ENCODE measurements around the gene PIP5K1A.

PIP5K1A gene

DNA sequence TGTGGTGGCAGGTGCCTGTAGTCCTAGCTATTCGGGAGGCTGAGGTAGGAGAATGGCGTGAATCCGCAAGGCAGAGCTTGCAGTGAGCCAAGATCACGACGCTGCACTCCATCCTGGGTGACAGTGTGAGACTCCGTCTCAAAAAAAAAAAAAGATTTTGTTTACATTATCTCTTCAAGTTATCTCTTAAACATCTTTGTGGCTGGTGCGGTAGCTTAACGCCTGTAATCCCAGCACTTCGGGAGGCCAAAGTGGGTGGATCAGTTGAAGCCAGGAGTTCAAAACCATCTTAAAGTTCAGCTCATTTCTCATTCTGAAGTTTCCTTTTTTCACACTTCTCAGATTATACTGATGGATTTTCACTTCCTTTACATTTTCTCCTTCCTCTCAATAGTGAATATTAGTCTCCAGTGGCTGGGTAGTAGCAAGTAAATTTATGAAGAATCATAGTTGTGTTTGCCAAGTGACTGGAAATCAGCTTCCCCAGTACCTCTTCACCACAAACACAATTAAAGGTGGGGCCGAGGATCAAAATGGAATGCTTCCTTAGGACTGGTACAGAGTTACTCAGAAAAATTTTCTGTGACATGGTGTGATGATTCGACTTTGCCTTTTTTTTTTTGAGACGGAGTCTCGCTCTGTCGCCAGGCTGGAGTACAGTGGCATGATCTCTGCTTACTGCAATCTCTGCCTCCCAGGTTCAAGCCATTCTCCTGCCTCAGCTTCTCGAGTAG, 13.8 kb downstream of the PIP5K1A start:
- H3K27me3 ChIP-seq (ENCODE audit: control insufficient read depth, insufficient read depth, low read length, poor library complexity, severe bottlenecking): no peaks in the 10 kb centered on the region
- H3K27ac ChIP-seq (ENCODE audit: insufficient read depth, low read depth, low read length, poor library complexity, severe bottlenecking): no peak overlapping the region
- no peaks in the 10 kb centered on the region for H3K9me3 ChIP-seq (ENCODE audit: control insufficient read depth, low read length)
- WGBS, 2 experiments: 94 to 97% methylated on average over 15 of the region's 15 CpGs
- no peaks in the 10 kb centered on the region for H3K4me1 ChIP-seq (ENCODE audit: control insufficient read depth, insufficient read depth, low read length)
- no peak overlapping the region for H3K4me3 ChIP-seq (ENCODE audit: insufficient read depth, low read depth, low read length)
- H3K36me3 ChIP-seq (ENCODE audit: control insufficient read depth, insufficient read depth, low read length): peaks cover 8% of the 10 kb centered on the region

GRCh38 chr1:151213560-151213959, 15.2 kb downstream of the PIP5K1A start:
- Histone ChIP-seq H3K27ac (ENCODE audit: insufficient read depth, low read depth, low read length, poor library complexity, severe bottlenecking) (no peak overlapping the region), H3K4me1 (ENCODE audit: control insufficient read depth, insufficient read depth, low read length) (no peaks in the 10 kb centered on the region), H3K27me3 (ENCODE audit: control insufficient read depth, insufficient read depth, low read length, poor library complexity, severe bottlenecking) (no peaks in the 10 kb centered on the region), H3K36me3 (ENCODE audit: control insufficient read depth, insufficient read depth, low read length) (no peaks in the 10 kb centered on the region), H3K4me3 (ENCODE audit: insufficient read depth, low read depth, low read length) (no peak overlapping the region), H3K9me3 (ENCODE audit: control insufficient read depth, low read length) (no peaks in the 10 kb centered on the region)
- WGBS, 2 experiments: 48 to 100% methylated on average over 1 to 2 of the region's 2 CpGs

DNA sequence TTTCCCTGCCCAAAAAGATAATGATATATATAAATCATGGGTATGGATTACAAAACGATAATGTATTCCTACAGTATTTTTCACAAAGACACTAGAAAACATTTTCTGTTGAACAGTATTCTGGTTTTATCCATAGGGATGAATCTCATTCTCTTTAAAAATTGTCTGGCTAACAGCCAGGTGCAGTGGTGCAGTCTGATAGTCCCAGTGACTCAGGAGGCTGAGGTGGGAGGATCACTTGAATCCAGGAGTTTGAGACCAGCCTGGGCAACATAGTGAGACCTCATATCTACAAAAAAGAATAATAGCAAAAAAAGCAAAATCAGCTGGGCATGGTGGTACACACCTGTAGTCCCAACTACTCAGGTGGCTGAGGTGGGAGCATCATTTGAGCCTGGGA, 23.3 kb downstream of the PIP5K1A start:
- no peaks in the 10 kb centered on the region for H3K9me3 ChIP-seq (ENCODE audit: control insufficient read depth, low read length)
- 100% methylated on average over 1 of the region's 1 CpG; no CpG with 5 or more reads in 1 of the 2 experiments for WGBS, 2 experiments
- no peaks in the 10 kb centered on the region for H3K4me1 ChIP-seq (ENCODE audit: control insufficient read depth, insufficient read depth, low read length)
- peaks cover 3% of the 10 kb centered on the region for H3K36me3 ChIP-seq (ENCODE audit: control insufficient read depth, insufficient read depth, low read length)
- no peaks in the 10 kb centered on the region for H3K27me3 ChIP-seq (ENCODE audit: control insufficient read depth, insufficient read depth, low read length, poor library complexity, severe bottlenecking)
- no peak overlapping the region for H3K27ac ChIP-seq (ENCODE audit: insufficient read depth, low read depth, low read length, poor library complexity, severe bottlenecking)
- H3K4me3 ChIP-seq (ENCODE audit: insufficient read depth, low read depth, low read length): no peak overlapping the region

DNA sequence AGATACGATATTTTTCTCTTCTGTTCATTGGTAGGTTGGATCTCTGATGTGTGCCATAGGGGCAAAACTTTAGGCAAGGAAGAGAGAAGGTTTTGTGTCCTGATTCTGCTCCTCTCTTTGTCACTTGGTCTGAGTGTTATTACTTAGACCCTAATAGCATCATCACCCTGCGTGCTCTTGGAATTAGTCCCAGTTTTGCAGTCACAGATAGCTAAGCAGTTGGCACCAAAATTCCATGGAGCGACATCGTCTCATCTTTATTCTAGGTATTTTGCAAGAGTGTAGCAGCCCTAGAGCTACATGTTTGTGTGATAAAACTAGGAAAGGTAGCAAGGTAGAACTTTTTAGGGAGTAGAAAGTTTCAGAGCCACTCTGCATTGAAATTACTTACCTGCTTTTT, 23.8 kb downstream of the PIP5K1A start:
- no peak overlapping the region for H3K27ac ChIP-seq (ENCODE audit: insufficient read depth, low read depth, low read length, poor library complexity, severe bottlenecking)
- H3K36me3 ChIP-seq (ENCODE audit: control insufficient read depth, insufficient read depth, low read length): peaks cover 3% of the 10 kb centered on the region
- H3K4me3 ChIP-seq (ENCODE audit: insufficient read depth, low read depth, low read length): no peak overlapping the region
- no peaks in the 10 kb centered on the region for H3K4me1 ChIP-seq (ENCODE audit: control insufficient read depth, insufficient read depth, low read length)
- 98 to 99% methylated on average over 3 to 4 of the region's 4 CpGs for WGBS, 2 experiments
- H3K27me3 ChIP-seq (ENCODE audit: control insufficient read depth, insufficient read depth, low read length, poor library complexity, severe bottlenecking): no peaks in the 10 kb centered on the region
- no peaks in the 10 kb centered on the region for H3K9me3 ChIP-seq (ENCODE audit: control insufficient read depth, low read length)

DNA sequence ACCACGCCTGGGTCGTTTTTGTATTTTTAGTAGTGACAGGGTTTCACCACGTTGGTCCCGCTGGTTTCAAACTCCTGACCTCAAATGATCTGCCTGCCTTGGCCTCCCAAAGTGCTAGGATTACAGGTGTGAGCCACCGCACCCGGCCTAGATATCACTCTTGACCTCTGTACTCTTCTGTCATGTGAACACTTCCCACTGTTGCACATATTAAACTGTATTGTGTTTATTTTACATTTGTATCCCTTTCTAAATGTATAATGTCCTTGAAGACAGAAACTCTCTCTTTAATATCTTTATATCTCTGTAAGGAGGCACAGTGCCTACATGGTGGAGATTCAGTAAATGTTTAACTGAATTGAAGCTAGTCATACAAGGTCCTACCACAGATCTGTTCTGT, 36.9 kb downstream of the PIP5K1A start:
- 87% methylated on average over 6 of the region's 6 CpGs for WGBS, 2 experiments
- H3K27me3 ChIP-seq (ENCODE audit: control insufficient read depth, insufficient read depth, low read length, poor library complexity, severe bottlenecking): no peaks in the 10 kb centered on the region
- H3K36me3 ChIP-seq (ENCODE audit: control insufficient read depth, insufficient read depth, low read length): peaks cover 79% of the 10 kb centered on the region
- H3K4me3 ChIP-seq (ENCODE audit: insufficient read depth, low read depth, low read length): no peak overlapping the region
- no peaks in the 10 kb centered on the region for H3K9me3 ChIP-seq (ENCODE audit: control insufficient read depth, low read length)
- H3K4me1 ChIP-seq (ENCODE audit: control insufficient read depth, insufficient read depth, low read length): no peaks in the 10 kb centered on the region
- no peak overlapping the region for H3K27ac ChIP-seq (ENCODE audit: insufficient read depth, low read depth, low read length, poor library complexity, severe bottlenecking)

- Histone ChIP-seq H3K4me3 (ENCODE audit: insufficient read depth, low read depth, low read length) (no peak overlapping the region), H3K36me3 (ENCODE audit: control insufficient read depth, insufficient read depth, low read length) (peaks cover 79% of the 10 kb centered on the region), H3K27ac (ENCODE audit: insufficient read depth, low read depth, low read length, poor library complexity, severe bottlenecking) (no peak overlapping the region), H3K9me3 (ENCODE audit: control insufficient read depth, low read length) (no peaks in the 10 kb centered on the region), H3K4me1 (ENCODE audit: control insufficient read depth, insufficient read depth, low read length) (no peaks in the 10 kb centered on the region), H3K27me3 (ENCODE audit: control insufficient read depth, insufficient read depth, low read length, poor library complexity, severe bottlenecking) (no peaks in the 10 kb centered on the region)
- 93 to 98% methylated on average over 4 of the region's 4 CpGs for WGBS, 2 experiments
These were observed 39.5 kb downstream of the PIP5K1A start for GRCh38 chr1:151237678-151238466.

DNA sequence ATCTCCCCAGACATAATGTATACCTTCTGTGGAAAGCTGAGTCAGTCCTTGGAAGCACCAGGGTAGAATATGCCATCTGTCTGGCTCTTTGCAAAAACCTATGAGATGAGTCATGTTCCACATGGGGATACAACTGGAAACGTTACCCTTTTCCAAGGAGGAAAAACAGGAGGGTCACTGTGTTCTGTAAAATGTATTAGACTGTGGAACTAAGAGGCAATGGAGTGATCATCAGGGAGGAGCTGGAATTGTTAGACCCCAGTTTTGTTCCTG, 40.1 kb downstream of the PIP5K1A start:
- Histone ChIP-seq H3K36me3 (ENCODE audit: control insufficient read depth, insufficient read depth, low read length) (peaks cover 84% of the 10 kb centered on the region), H3K4me1 (ENCODE audit: control insufficient read depth, insufficient read depth, low read length) (no peaks in the 10 kb centered on the region), H3K4me3 (ENCODE audit: insufficient read depth, low read depth, low read length) (no peak overlapping the region), H3K27me3 (ENCODE audit: control insufficient read depth, insufficient read depth, low read length, poor library complexity, severe bottlenecking) (no peaks in the 10 kb centered on the region), H3K9me3 (ENCODE audit: control insufficient read depth, low read length) (no peaks in the 10 kb centered on the region), H3K27ac (ENCODE audit: insufficient read depth, low read depth, low read length, poor library complexity, severe bottlenecking) (no peak overlapping the region)
- WGBS, 2 experiments: 94 to 97% methylated on average over 1 of the region's 1 CpG

- Histone ChIP-seq H3K27ac (ENCODE audit: insufficient read depth, low read depth, low read length, poor library complexity, severe bottlenecking) (no peak overlapping the region), H3K36me3 (ENCODE audit: control insufficient read depth, insufficient read depth, low read length) (peaks cover 65% of the 10 kb centered on the region), H3K4me3 (ENCODE audit: insufficient read depth, low read depth, low read length) (no peak overlapping the region), H3K9me3 (ENCODE audit: control insufficient read depth, low read length) (no peaks in the 10 kb centered on the region), H3K4me1 (ENCODE audit: control insufficient read depth, insufficient read depth, low read length) (no peaks in the 10 kb centered on the region), H3K27me3 (ENCODE audit: control insufficient read depth, insufficient read depth, low read length, poor library complexity, severe bottlenecking) (no peaks in the 10 kb centered on the region)
- WGBS, 2 experiments: 91 to 98% methylated on average over 2 of the region's 2 CpGs
These were observed 44.1 kb downstream of the PIP5K1A start for GRCh38 chr1:151242442-151242841.

DNA sequence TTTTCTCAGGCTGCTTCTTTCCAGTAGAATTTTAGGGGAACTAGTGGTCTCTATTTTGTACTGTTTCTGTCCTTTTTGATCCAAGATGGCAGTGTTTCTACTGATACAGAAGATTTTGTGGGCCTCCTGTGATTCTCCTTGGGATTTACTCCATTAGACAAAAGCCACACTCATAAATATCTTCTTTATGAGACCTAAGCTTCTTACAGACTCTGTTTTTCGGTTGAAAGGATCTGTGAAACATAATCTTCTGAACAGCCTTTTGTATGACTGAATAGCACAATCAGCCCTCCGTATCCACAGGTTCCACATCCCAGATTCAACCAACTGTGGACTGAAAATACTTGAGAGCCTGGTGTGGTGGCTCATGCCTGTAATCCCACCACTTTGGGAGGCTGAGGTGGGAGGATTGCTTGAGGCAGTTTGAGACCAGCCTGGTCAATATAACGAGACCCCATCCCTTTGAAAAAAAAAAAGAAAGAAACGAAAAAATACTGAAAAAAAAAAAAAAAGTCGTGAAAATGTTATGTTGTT, 45.4 kb downstream of the PIP5K1A start:
- H3K9me3 ChIP-seq (ENCODE audit: control insufficient read depth, low read length): no peaks in the 10 kb centered on the region
- no peaks in the 10 kb centered on the region for H3K27me3 ChIP-seq (ENCODE audit: control insufficient read depth, insufficient read depth, low read length, poor library complexity, severe bottlenecking)
- no peaks in the 10 kb centered on the region for H3K4me1 ChIP-seq (ENCODE audit: control insufficient read depth, insufficient read depth, low read length)
- no peak overlapping the region for H3K27ac ChIP-seq (ENCODE audit: insufficient read depth, low read depth, low read length, poor library complexity, severe bottlenecking)
- H3K36me3 ChIP-seq (ENCODE audit: control insufficient read depth, insufficient read depth, low read length): peaks cover 65% of the 10 kb centered on the region
- 92 to 98% methylated on average over 4 of the region's 5 CpGs for WGBS, 2 experiments
- H3K4me3 ChIP-seq (ENCODE audit: insufficient read depth, low read depth, low read length): no peak overlapping the region

- Histone ChIP-seq H3K27ac (ENCODE audit: insufficient read depth, low read depth, low read length, poor library complexity, severe bottlenecking) (no peak overlapping the region), H3K9me3 (ENCODE audit: control insufficient read depth, low read length) (no peaks in the 10 kb centered on the region), H3K4me1 (ENCODE audit: control insufficient read depth, insufficient read depth, low read length) (no peaks in the 10 kb centered on the region), H3K27me3 (ENCODE audit: control insufficient read depth, insufficient read depth, low read length, poor library complexity, severe bottlenecking) (no peaks in the 10 kb centered on the region), H3K4me3 (ENCODE audit: insufficient read depth, low read depth, low read length) (no peak overlapping the region), H3K36me3 (ENCODE audit: control insufficient read depth, insufficient read depth, low read length) (peaks cover 55% of the 10 kb centered on the region)
- WGBS, 2 experiments: 96% methylated on average over 2 of the region's 2 CpGs
These were observed 48.4 kb downstream of the PIP5K1A start for GRCh38 chr1:151246786-151247185.

All from ectodermal cell (in vitro differentiated cells).